GM11168 (cell line): Measurements from ENCODE around the gene STK38L.

Experiments
- in situ Hi-C: fragments of 300-500 bp; cut with MboI; formaldehyde crosslinking; loops from one replicate; pipeline ENCODE4 v1.12.0; 2022; ENCODE audit warnings: low sequenced_read_pairs; ENCODE audit not compliant: unreplicated experiment

STK38L gene

DNA sequence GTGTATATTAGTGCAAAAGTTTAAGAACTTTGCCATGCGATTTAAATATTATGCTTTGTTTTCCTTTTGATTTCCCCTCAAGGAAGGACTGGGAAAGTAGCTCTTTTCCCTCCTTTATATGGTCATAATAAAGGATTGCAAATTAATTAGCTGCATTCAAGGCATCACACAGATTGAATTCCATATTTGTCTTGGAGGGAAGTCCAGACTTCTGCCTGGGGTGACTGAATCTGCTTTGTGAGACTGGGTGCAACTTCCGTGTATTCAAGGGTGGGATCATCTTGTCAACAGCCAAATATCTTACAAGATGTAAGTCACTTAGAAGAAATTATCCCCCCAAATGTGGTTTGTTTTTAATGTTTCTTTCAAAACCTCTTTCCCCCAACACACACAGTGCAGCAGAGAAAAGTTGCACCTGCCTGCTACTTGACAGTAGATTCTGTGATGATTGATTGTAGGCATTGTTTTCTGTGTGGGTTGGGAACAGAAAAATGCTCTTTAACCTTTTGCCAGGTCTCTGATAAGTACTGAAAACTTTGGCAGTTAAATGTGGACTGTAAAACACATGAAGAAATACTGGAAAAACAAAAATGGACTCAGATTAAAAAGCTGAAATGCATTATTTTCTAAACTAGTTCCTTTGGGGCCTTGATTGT is 28.4 kb downstream of the STK38L start:
- in situ Hi-C loops, result no loop called here

DNA sequence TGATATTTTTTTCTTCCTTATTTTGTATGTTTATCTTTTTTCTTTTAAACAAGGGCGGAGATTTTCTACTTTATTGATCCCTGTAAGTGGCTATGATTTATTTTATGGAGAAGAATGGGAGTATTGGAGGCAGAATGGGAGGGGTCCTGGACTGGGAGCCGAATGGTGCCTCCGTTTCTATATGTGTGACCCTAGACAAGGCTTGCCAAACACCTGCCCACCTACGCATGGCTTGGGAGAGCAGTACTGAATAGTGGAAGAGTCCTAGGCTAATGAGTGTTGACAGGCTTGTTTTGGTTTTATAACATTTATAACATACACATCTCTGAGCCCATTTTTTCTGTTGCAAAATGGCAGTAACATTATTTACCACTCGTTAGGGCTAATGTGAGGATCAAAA is 29.0 kb downstream of the STK38L start:
- in situ Hi-C loops, result no loop called here

GRCh38 chr12:27274706-27275105 is 30.6 kb downstream of the STK38L start:
- in situ Hi-C loops, result no loop called here

GRCh38 chr12:27276275-27276674 is 32.2 kb downstream of the STK38L start:
- in situ Hi-C loops, result no loop called here

GRCh38 chr12:27277846-27278260 is 33.8 kb downstream of the STK38L start:
- in situ Hi-C loops, result no loop called here

GRCh38 chr12:27279826-27280225 is 35.7 kb downstream of the STK38L start:
- in situ Hi-C loops, result no loop called here

DNA sequence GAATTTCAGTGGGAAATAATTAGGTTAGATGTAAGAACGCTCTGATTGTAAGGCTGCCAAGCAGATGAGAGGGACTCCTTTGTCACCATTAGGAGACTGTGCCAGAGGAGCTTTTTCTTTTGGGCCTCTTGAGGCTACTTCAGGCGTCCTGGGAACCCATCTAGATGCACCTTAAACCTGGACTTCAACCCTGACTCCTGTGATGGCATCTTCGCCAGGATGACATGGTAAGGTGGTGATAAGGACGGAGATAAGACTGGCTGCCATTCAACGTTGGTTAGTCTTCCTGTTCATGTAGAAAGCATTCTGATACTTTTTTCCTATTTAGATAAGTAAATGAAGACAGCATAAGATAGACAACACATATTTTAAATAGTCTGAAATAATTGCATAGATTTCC is 36.3 kb downstream of the STK38L start:
- in situ Hi-C loops, result no loop called here

DNA sequence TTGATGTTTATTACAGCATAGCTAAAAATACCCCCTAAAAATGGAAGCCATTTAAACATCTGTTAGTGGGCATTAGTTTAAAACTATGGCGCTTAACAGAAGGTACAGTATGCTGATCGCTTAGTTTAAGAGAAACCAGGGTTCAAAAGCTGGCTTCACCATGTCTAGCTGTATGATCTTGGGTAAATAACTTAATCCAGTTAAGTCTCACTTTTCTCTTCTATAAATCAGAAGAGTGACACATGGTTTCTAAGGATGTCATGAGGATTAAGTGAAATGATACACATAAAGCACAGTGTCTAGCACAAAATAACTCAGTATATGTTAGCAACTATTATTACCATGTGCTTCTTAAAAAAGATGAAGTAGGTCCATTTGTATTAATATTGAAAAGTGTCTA is 38.7 kb downstream of the STK38L start:
- in situ Hi-C loops, result no loop called here

GRCh38 chr12:27284021-27284420 is 39.9 kb downstream of the STK38L start:
- in situ Hi-C loops, result no loop called here

DNA sequence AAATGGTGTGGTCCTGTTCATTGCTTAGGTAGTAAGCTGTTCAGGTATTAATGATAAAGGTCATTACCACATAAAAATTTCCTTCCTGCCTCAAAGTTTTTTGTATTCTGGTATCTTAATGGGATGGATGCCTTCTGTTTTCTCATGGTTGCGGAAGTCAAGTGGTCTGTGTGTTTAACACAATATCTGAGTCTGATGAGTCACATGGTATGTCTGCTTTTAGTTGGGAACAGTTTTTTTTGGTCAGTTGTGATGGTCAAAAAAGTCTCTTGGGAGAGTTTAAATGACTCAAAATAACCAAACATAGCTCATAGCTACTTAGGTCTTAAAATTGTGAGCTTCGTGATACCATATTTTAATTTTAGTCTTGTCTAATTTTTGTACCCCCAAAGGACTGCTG is 40.7 kb downstream of the STK38L start:
- in situ Hi-C loops, result no loop called here

GRCh38 chr12:27285403-27285802 is 41.3 kb downstream of the STK38L start:
- in situ Hi-C loops, result no loop called here

- in situ Hi-C loops, result no loop called here
Measured at GRCh38 chr12:27289414-27289813, 45.3 kb downstream of the STK38L start.

DNA sequence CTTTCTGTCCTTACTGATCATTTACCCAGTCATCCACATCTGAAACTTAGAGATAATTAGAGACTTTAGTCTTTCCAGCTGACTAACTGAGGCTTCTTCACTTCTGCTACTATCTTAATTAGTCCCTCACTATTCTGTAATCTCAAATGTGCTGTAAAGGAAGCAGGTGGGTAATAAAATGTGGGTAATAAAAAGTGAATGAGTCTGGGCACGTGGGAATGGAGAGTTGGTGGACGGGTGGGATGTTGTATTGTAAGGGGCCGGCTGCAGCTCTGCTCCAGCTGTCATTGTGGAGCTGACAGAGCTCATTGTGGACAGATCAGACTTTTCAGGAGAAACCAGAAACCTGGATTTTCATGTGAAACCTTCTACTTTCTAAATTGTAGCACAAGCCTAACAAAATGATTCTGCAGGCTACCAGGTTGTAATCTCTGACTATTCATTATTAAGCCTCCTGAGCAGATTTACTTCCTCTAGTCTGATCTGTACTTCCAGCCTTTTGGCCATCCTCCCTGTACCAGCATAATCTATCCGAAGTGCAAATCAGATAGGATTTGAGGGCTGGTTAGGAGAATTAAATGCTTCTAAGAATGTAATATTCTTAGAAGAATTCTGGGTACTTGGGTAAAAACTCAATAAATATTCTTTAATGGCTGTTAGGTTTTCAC is 46.5 kb downstream of the STK38L start:
- in situ Hi-C loops, result no loop called here

DNA sequence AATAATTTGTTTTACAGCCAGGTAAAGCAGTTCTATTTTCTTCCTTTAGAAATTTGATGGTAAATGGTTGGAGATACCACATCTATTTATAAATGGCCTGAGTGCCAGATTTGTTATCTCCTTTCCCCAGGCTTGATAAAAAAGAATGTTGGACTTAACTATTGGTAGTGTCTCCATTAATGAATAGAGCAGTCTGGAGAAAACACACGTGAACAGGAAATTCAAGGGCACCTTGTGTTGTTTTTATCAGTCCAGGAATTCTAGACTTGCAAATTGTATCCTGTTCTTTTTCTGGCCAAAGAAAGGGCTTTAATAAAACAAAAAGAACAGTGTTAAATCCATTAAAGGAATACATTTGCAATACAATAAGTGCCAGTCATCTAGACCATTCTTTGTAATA is 47.8 kb downstream of the STK38L start:
- in situ Hi-C loops, result no loop called here

DNA sequence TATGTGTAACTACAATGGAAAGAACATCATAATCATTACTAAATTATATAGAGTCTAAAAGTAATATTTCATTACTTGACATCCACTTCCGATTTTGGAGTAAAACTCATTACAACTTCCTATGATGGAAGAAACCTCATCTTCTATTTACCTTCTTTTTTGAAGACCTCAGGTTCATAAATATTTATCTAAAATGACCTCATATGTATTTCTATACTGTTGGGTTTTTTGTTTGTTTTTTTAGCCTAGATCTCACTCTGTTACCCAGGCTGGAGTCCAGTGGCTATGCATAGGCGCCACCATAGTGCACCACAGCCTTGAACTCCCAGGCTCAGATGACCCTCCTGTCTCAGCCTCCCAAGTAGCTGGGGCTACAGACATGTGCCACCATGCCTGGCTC is 48.6 kb downstream of the STK38L start:
- in situ Hi-C loops, result no loop called here

GRCh38 chr12:27293463-27293862 is 49.4 kb downstream of the STK38L start:
- in situ Hi-C loops, result no loop called here

DNA sequence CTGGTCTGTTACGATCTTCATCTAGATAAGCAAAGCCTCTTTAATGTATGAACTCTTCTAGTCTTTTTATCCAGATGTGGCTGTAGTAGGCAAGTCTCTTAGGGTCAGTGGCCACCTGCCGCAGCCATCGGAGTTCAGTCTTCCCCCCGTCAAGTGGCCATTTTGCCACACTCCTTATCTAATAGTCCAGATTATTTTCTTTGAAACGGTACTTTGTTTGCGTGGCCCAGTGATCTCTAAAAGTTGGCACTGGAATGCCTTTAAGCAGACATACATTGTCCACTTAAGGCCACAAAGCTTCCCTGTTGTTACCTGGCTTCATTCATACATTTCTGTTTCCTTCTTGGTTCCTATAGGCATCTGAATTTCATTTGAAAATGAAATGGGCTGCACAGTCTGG is 52.6 kb downstream of the STK38L start:
- in situ Hi-C loops, result no loop called here

DNA sequence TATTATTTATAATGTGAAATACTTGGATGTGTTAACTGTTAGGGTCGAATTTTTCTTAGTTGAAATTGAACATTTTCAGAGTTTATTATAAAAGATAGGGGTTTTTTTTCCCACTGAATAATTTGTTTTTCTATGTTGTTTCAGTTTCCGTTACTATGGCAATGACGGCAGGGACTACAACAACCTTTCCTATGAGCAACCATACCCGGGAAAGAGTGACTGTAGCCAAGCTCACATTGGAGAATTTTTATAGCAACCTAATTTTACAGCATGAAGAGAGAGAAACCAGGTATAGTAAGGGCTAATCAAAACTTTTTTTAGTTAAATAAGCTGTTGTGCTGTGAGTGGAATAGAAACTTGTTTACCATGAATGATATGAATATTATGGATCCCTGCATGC is 53.5 kb downstream of the STK38L start:
- in situ Hi-C loops, result no loop called here

DNA sequence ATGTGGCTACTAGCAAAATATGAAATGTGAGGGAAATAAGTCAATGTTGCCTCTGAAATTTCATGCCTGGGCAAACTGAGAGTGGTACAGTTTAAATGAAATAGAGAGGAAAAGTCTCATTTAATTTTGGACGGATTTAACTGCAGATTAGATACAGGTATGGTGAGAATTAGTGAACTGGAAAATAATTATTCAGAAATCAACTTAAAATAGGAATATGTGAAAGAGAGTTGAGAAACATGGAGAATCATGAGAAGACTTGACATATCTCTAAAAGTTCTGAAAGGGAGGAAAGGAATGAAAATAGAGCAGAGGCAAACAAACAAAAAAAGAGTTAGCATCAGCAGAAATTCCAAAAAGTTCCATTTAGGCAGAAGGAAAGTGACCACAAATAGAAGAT is 55.0 kb downstream of the STK38L start:
- in situ Hi-C loops, result no loop called here

DNA sequence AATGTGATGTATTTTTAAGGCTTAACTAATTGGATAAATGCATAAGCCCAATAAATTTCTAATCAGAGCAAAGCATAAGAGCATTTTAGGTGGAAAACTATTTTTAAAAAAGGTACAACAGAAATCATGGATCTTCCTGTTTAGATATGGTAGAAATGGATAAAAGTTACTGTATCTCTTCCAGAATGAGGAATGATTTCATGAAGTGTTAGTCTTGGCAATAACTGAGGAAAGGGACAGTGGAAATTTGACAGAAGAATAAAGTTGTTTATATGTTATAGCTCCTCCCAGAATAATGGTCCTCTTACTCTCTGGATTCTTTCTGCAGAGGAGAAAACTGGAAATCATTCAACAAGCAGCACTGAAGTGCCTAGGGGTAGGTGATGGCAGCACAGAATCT is 56.1 kb downstream of the STK38L start:
- in situ Hi-C loops, result loop anchor here (10.0 kb wide), 1 partner anchor 255 kb away; no protein-coding TSS in a partner anchor

GRCh38 chr12:27303139-27304111 is 59.3 kb downstream of the STK38L start:
- in situ Hi-C loops, result loop anchor here (10.0 kb wide), 1 partner anchor 259 kb away; no protein-coding TSS in a partner anchor
